Erythroblast (primary cell): ENCODE measurements around the gene ZSCAN4.
A peak's percentile ranks its signal among the peaks of the same experiment; 100 is the strongest.

Experiments used
- DNase-seq, 2 experiments: peaks; one replicate each; lab custom pipeline; 2025; lab: John Stamatoyannopoulos, UW
- GATA1 ChIP-seq: IDR thresholded peaks from 2 replicates; pipeline ENCODE4 v1.6.1; 2011; ENCODE audit warnings: low read depth, mild to moderate bottlenecking, control low read depth, low read length, moderate library complexity
- POLR2A ChIP-seq: IDR thresholded peaks from 2 replicates; pipeline ENCODE4 v1.6.1; 2011; ENCODE audit warnings: mild to moderate bottlenecking, low read length

ZSCAN4 gene

DNA sequence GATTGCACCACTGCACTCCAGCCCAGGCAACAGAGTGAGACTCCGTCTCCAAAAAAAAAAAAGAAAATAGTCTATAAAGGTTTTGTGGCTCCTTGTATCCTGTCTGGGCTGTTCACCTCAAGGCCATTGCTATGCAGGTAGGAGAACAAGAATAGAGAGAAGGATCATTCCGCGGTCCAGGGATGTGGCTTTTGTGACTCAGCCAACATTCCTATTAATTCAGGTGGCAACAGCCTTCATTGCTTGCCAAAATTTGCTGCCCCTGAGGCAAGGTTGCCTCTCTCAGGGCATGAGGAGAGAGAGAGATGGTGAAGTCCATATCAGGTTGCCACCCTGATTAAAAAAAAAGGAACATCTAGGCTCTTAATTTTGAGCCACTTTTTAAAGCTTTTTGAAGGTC is 21.0 kb downstream of the ZSCAN4 start:
- DNase-seq: no peak

DNA sequence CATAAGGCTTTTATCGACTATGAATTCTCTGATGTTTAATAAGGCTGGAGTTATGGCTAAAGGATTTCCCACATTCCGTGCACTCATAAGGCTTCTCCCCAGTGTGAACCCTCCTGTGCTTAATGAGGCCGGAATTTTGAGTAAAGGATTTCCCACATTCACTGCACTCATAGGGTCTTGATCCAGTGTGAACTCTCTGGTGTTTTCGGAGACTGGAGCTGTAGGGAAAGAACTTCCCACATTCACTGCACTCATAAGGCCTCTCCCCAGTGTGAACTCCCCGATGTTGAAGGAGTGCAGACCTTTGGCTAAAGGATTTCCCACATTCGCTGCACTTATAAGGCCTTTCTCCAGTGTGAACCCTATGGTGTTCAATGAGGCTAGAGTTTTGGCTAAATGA is 32.9 kb downstream of the ZSCAN4 start:
- TF ChIP-seq GATA1 (no peak), POLR2A (no peak)
- no peak for DNase-seq

More for the DNA sequence above, 21.0 kb downstream of the ZSCAN4 start:
- no peak for TF ChIP-seq POLR2A
- no peak for TF ChIP-seq GATA1

DNA sequence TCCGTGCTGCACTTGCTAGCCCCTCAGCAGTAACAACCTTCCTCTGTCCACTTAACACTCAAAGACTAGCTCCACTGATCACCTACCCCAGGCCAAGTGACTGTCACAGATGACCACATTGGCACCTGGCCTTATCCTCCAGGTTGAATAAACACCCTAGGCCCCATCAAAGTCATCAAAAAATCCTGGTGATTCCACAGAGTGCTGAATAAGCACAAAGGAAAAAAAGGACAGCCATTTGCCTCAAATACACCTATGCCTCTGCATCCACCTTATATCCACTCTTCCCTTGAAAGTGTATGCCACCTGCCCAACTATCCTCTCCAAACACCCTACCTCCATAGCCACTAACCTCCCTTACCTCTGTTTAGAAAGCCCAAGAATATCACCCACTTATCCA is 37.6 kb downstream of the ZSCAN4 start:
- TF ChIP-seq POLR2A (no peak), GATA1 (no peak)
- no peak for DNase-seq

DNA sequence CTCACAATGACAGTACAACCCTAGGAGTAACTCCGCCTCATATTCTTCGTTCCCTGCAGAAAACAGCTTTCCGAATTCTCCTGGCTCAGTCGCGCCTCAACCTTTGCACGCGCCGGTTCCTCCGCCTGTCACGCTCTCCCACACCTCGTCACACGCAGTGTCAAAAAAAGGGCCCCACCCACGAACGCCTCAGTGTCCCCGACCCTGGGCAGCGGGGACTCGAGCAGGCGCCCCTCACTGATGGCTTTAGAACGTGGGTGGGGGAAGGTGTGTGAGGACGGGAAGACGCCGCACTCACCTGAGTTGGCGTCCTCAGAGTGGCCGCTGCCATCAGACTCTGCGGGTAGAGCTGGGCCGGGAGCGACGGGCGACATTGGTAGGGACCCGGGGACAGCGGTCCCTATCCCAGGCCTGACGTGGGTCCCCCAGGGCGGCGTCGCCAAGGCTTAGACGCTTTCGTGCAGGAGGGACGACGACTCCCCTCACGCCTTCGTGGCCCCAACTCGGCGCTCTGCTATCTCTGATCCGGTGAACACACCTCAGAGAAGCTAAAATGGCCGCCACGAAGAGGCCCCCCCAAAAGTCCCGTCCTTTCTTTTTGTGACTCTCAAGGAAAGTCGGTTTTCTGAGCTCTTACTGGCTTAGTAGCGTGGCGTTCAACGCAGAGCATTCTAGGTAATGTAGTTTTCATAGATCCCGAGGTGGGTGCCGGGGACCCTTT is 40.1 kb downstream of the ZSCAN4 start, which contains the start of gene ZNF154:
TSS of gene ZNF154 (minus strand) at position 564 of the 721 bp plus-strand sequence. CDS start at position 331, 233 bp downstream.
- peak in 1 of 2 experiments; percentile 50 for DNase-seq
- TF ChIP-seq GATA1 (no peak), POLR2A (no peak)

DNA sequence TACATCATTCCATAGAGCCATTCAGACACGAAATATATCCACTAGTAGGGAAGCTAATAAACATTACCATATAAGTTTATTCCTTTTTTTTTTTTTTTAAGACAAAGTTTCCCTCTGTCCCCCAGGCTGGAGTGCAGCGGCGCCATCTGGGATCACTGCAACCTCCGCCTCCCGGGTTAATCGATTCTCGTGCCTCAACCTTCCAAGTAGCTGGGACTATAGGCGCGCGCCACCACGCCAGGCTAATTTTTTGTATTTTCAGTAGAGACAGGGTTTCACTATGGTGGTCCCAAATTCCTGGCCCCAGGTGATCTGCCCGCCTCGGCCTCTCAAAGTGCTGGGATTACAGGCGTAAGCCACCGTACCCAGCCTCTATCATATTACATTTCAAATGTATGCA is 40.9 kb downstream of the ZSCAN4 start:
- DNase-seq: no peak
- no peak for TF ChIP-seq POLR2A
- TF ChIP-seq GATA1: no peak

DNA sequence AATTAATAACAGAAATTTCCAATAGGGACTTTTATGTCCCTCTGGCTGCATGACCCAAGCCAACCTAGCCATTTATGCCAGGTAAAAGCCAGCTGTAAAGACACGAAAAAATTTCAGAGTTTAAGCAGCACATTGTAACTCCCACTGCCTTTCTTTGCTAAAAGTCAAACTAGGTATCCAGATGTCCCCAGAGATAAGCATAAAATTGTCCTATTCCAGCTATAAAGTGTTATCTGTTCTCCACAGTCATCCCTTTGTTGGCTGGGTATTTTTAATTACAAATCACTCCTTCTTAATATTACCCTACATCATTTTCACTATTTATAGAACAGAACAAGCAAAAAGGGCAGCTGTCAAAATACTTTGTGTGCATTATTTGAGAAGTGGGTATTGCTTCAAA is 43.5 kb downstream of the ZSCAN4 start:
- TF ChIP-seq GATA1: no peak
- TF ChIP-seq POLR2A: no peak
- DNase-seq: peak in 1 of 2 experiments; percentile 28

DNA sequence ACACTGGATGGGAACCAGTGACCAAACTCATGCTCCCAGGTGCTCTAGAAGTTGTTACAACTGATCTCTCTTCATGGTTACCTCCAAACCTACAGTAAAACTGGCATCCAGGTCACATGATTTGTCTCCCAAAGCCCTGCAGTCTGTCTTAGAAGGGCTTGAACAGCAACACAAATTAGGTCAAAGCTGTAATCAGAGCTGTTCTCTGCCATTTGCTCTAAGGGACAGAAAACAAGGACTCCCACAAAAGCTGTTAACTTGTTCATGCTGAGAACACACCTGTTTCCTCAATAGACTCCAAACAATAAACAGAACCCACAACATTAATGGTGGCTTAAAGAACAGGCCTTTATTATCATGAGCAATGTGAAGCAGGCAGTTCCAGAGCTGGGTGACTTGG is 50.7 kb downstream of the ZSCAN4 start:
- TF ChIP-seq POLR2A: no peak
- no peak for TF ChIP-seq GATA1
- no peak for DNase-seq

DNA sequence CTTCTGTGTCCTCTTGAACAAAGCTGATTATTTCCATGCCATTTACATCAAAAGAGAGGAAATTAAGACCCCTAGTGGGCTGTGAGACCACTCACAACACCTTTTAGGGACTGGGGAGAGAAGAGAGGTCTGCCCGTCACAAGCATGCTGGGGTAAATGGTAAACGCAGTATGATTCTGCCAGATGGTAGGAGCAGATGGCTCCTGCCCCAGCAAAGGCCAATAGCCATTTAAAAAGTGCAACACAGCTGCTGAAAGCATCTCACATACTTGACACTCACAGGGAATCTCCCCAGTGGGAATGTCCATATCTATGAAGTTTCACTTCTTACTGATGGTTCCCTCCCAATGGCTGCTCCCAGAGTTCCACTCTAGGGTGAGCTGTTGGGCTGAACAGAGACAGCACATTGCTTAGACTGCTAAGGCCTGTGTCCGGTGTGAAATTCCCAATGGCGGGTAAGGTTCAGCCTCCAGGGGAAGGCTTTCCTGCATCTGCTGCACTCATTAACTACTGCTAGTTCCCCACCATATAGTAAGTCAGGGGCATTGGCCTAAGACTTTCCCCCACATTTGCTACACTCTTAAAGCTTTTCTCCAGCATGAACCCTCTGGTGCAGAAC is 51.3 kb downstream of the ZSCAN4 start:
- DNase-seq: no peak
- TF ChIP-seq POLR2A: no peak
- no peak for TF ChIP-seq GATA1

DNA sequence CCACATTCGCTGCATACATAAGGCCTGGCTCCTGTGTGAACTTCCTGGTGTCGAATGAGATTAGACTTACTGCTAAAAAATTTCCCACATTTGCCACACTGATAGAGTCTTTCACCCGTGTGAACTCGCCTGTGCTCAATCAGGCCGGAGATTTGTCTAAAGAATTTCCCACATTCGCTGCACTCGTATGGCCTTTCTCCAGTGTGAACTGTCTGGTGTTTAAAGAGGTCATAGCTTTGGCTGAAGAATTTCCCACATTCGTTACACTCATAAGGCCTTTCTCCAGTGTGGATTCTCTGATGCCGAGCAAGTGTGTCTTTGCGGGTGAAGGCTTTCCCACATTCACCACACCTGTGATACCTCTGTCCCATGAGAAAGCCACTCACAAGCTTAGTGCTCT is 52.1 kb downstream of the ZSCAN4 start:
- DNase-seq: peak in 1 of 2 experiments; percentile 40
- no peak for TF ChIP-seq GATA1
